HEK293 (cell line): ENCODE data around the gene REX1BD.
A peak's percentile ranks its signal among the peaks of the same experiment; 100 is the strongest.

Experiments
- BCL6B ChIP-seq: fragments of 450-650 bp; formaldehyde crosslinking; IDR thresholded peaks from 2 replicates; pipeline ENCODE4 v1.5.1; 2017; ENCODE audit warnings: missing biosample characterization, missing genetic modification characterization
- HIC1 ChIP-seq: fragments of 450-650 bp; formaldehyde crosslinking; IDR thresholded peaks from 2 replicates; pipeline ENCODE4 v1.5.1; 2016; ENCODE audit warnings: missing biosample characterization, missing genetic modification characterization
- PATZ1 ChIP-seq: fragments of 450-650 bp; formaldehyde crosslinking; IDR thresholded peaks from 2 replicates; pipeline ENCODE4 v1.5.1; 2016; ENCODE audit warnings: missing biosample characterization, missing genetic modification characterization
- SP3 ChIP-seq: fragments of 450-650 bp; formaldehyde crosslinking; IDR thresholded peaks from 2 replicates; pipeline ENCODE4 v1.5.1; 2016; ENCODE audit warnings: missing biosample characterization, missing genetic modification characterization
- SP7 ChIP-seq: fragments of 450-650 bp; formaldehyde crosslinking; IDR thresholded peaks from 2 replicates; pipeline ENCODE4 v1.5.1; 2016; ENCODE audit warnings: missing biosample characterization, missing genetic modification characterization
- ZNF184 ChIP-seq: fragments of 450-650 bp; IDR thresholded peaks from 2 replicates; pipeline ENCODE4 v1.5.1; 2018; ENCODE audit warnings: missing biosample characterization, mild to moderate bottlenecking, missing genetic modification characterization
- ZNF2 ChIP-seq: fragments of 450-650 bp; formaldehyde crosslinking; IDR thresholded peaks from 2 replicates; pipeline ENCODE4 v1.5.1; 2016; ENCODE audit warnings: missing biosample characterization, missing genetic modification characterization
- ZNF518A ChIP-seq: fragments of 450-650 bp; formaldehyde crosslinking; conservative IDR thresholded peaks from 2 replicates; pipeline ENCODE4 v1.5.1; 2016; ENCODE audit warnings: low read depth, missing biosample characterization, missing genetic modification characterization
- ZNF558 ChIP-seq: fragments of 450-650 bp; formaldehyde crosslinking; IDR thresholded peaks from 2 replicates; pipeline ENCODE4 v1.5.1; 2016; ENCODE audit warnings: missing biosample characterization, missing genetic modification characterization
- ZNF580 ChIP-seq: fragments of 450-650 bp; formaldehyde crosslinking; IDR thresholded peaks from 2 replicates; pipeline ENCODE4 v1.5.1; 2016; ENCODE audit warnings: missing biosample characterization, missing genetic modification characterization
- ZNF621 ChIP-seq: fragments of 450-650 bp; formaldehyde crosslinking; IDR thresholded peaks from 2 replicates; pipeline ENCODE4 v1.5.1; 2017; ENCODE audit warnings: missing biosample characterization, missing genetic modification characterization
- ZNF645 ChIP-seq: fragments of 450-650 bp; formaldehyde crosslinking; IDR thresholded peaks from 2 replicates; pipeline ENCODE4; 2016; ENCODE audit warnings: missing biosample characterization, missing genetic modification characterization
- ZNF692 ChIP-seq: fragments of 450-650 bp; formaldehyde crosslinking; IDR thresholded peaks from 2 replicates; pipeline ENCODE4 v1.5.1; 2016; ENCODE audit warnings: missing biosample characterization, missing genetic modification characterization
- ZNF768 ChIP-seq: fragments of 450-650 bp; formaldehyde crosslinking; IDR thresholded peaks from 2 replicates; pipeline ENCODE4 v1.5.1; 2018; ENCODE audit warnings: missing biosample characterization, mild to moderate bottlenecking, missing genetic modification characterization
- ZNF843 ChIP-seq: fragments of 450-650 bp; formaldehyde crosslinking; IDR thresholded peaks from 2 replicates; pipeline ENCODE4 v1.5.1; 2016; ENCODE audit warnings: missing biosample characterization, missing genetic modification characterization
- ZSCAN5A ChIP-seq: fragments of 450-650 bp; formaldehyde crosslinking; IDR thresholded peaks from 2 replicates; pipeline ENCODE4 v1.5.1; 2016; ENCODE audit warnings: missing biosample characterization, missing genetic modification characterization
- TF ChIP-seq, protein P1 (sequence below): fragments of 450-650 bp; formaldehyde crosslinking; IDR thresholded peaks from 2 replicates; pipeline ENCODE4 v1.5.0; 2017; ENCODE audit warnings: missing biosample characterization, missing genetic modification characterization, borderline replicate concordance

The REX1BD gene

GRCh38 chr19:18571564-18572344 lies 16.8 kb upstream of the REX1BD start, which contains the start of gene UBA52 (continued):
- TF ChIP-seq ZNF518A (tag by site-specific recombination) (peak; percentile 41; the same call in 1 of the 2 replicates), ZNF768 (no peak), SP7 (tag by site-specific recombination) (peak; percentile 78), BCL6B (tag by site-specific recombination) (no peak), SP3 (tag by site-specific recombination) (peak; percentile 97), ZNF645 (tag by site-specific recombination) (no peak), ZNF184 (tag by site-specific recombination) (no peak; the same call in 1 of the 2 replicates), ZNF692 (tag by site-specific recombination) (peak; percentile 98), ZSCAN5A (0 out of 2 replicates have a peak, but pooled peaks have one; percentile 67), ZNF621 (tag by site-specific recombination) (no peak), ZNF2 (tag by site-specific recombination) (no peak), PATZ1 (tag by site-specific recombination) (peak; percentile 98), ZNF843 (0 out of 2 replicates have a peak, but pooled peaks have one; percentile 38), ZNF580 (tag by site-specific recombination) (no peak), HIC1 (tag by site-specific recombination) (peak; percentile 49; the same call in 1 of the 2 replicates), ZNF558 (no peak)
- TF ChIP-seq, protein P1, sequence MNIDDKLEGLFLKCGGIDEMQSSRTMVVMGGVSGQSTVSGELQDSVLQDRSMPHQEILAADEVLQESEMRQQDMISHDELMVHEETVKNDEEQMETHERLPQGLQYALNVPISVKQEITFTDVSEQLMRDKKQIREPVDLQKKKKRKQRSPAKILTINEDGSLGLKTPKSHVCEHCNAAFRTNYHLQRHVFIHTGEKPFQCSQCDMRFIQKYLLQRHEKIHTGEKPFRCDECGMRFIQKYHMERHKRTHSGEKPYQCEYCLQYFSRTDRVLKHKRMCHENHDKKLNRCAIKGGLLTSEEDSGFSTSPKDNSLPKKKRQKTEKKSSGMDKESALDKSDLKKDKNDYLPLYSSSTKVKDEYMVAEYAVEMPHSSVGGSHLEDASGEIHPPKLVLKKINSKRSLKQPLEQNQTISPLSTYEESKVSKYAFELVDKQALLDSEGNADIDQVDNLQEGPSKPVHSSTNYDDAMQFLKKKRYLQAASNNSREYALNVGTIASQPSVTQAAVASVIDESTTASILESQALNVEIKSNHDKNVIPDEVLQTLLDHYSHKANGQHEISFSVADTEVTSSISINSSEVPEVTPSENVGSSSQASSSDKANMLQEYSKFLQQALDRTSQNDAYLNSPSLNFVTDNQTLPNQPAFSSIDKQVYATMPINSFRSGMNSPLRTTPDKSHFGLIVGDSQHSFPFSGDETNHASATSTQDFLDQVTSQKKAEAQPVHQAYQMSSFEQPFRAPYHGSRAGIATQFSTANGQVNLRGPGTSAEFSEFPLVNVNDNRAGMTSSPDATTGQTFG (tag by site-specific recombination): no peak
